Measurements from ENCODE around the gene MARCHF3. TPM values are rescaled to one million over a fixed set of nuclear protein-coding genes. Genes with fewer than 3 reads are reported as not detected.

MARCHF3 gene
- total RNA-seq, 1 experiment from 2014 or later: 0.61 TPM

DNA sequence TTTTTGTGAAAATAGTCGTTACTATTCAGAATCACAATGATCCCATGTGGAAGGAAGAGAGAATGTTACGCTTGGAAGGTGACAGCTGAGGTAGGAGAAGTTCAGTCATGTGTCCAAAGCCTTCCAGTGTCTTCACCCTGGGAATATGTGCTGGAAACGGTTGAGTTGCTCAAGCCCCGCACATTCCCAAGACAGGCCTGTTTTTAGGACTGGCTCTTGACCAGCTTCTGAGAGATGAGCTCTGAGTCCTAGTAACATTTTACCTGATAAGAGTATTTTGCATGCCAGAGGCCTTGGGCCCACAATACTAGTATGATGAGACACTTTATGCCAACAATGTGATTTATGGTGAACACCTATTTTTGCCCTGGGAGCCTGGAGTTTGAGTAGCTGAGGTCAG, 151.7 kb downstream of the MARCHF3 start:
- Mint-ChIP-seq H3K9me3 (ENCODE audit: unreplicated experiment) (no peaks in the 10 kb centered on the region), H3K4me1 (ENCODE audit: low read depth, unreplicated experiment) (no peaks in the 10 kb centered on the region), H3K27me3 (ENCODE audit: insufficient read depth, unreplicated experiment) (no peaks in the 10 kb centered on the region), H3K27ac (ENCODE audit: unreplicated experiment) (no peak overlapping the region), H3K36me3 (ENCODE audit: insufficient read depth, unreplicated experiment) (no peaks in the 10 kb centered on the region), H3K4me3 (ENCODE audit: unreplicated experiment) (no peak overlapping the region)
- no peak for DNase-seq
- no peak overlapping the region for H3K4me3 ChIP-seq (ENCODE audit: low read depth, low read length)
- no peaks in the 10 kb centered on the region for H3K36me3 ChIP-seq (ENCODE audit: control insufficient read depth, insufficient read depth, low read length)
- TF ChIP-seq, protein P1, sequence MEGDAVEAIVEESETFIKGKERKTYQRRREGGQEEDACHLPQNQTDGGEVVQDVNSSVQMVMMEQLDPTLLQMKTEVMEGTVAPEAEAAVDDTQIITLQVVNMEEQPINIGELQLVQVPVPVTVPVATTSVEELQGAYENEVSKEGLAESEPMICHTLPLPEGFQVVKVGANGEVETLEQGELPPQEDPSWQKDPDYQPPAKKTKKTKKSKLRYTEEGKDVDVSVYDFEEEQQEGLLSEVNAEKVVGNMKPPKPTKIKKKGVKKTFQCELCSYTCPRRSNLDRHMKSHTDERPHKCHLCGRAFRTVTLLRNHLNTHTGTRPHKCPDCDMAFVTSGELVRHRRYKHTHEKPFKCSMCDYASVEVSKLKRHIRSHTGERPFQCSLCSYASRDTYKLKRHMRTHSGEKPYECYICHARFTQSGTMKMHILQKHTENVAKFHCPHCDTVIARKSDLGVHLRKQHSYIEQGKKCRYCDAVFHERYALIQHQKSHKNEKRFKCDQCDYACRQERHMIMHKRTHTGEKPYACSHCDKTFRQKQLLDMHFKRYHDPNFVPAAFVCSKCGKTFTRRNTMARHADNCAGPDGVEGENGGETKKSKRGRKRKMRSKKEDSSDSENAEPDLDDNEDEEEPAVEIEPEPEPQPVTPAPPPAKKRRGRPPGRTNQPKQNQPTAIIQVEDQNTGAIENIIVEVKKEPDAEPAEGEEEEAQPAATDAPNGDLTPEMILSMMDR (IDR thresholded peaks at IDR 0.05; ENCODE audit: insufficient read depth in 1 of 2, low read depth in 1 of 2, low read length in 1 of 2, severe bottlenecking in 1 of 2, unreplicated experiment in 1 of 2): no peak
- no peaks in the 10 kb centered on the region for H3K4me1 ChIP-seq
- H3K9me3 ChIP-seq: no peaks in the 10 kb centered on the region
- ChIA-PET POLR2A (no interaction called here), CTCF (no interaction called here)
- H3K27me3 ChIP-seq (replicated peaks; ENCODE audit: control insufficient read depth, insufficient read depth, low read length): no peaks in the 10 kb centered on the region
- BruUV-seq (replicated peaks): no TSS peak
- intact Hi-C loops (cut with micrococcal nuclease; ENCODE audit: unreplicated experiment): no loop called here

DNA sequence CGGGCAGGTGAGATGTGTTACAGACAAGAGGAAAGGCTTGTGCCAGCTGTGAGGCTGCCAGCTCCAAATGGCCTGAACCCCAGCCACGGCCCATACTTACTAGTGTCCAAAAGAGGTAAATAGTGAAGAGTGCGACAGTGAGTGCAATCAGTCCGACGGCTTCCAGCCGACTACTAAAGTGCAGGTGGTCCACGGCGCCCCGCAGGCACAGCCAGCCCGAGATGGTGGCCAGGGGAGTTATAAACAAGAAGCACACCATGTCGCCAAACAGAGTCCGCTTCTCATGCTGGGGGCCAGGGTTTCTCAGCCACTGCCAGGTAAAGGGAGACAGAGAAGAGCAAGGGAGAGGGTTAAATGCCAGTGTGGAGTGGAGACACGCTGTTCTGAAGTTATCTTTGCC, 152.3 kb downstream of the MARCHF3 start:
- intact Hi-C loops (cut with micrococcal nuclease; ENCODE audit: unreplicated experiment): no loop called here
- Mint-ChIP-seq H3K36me3 (ENCODE audit: insufficient read depth, unreplicated experiment) (no peaks in the 10 kb centered on the region), H3K4me3 (ENCODE audit: unreplicated experiment) (no peak overlapping the region), H3K9me3 (ENCODE audit: unreplicated experiment) (no peaks in the 10 kb centered on the region), H3K27ac (ENCODE audit: unreplicated experiment) (no peak overlapping the region), H3K27me3 (ENCODE audit: insufficient read depth, unreplicated experiment) (no peaks in the 10 kb centered on the region), H3K4me1 (ENCODE audit: low read depth, unreplicated experiment) (no peaks in the 10 kb centered on the region)
- H3K4me1 ChIP-seq: no peaks in the 10 kb centered on the region
- no peaks in the 10 kb centered on the region for H3K36me3 ChIP-seq (ENCODE audit: control insufficient read depth, insufficient read depth, low read length)
- TF ChIP-seq, protein P1 (IDR thresholded peaks at IDR 0.05; ENCODE audit: insufficient read depth in 1 of 2, low read depth in 1 of 2, low read length in 1 of 2, severe bottlenecking in 1 of 2, unreplicated experiment in 1 of 2): no peak
- H3K9me3 ChIP-seq: no peaks in the 10 kb centered on the region
- H3K27me3 ChIP-seq (replicated peaks; ENCODE audit: control insufficient read depth, insufficient read depth, low read length): no peaks in the 10 kb centered on the region
- POLR2A ChIA-PET: no interaction called here
- no TSS peak for BruUV-seq (replicated peaks)
- CTCF ChIA-PET: no interaction called here
- H3K4me3 ChIP-seq (ENCODE audit: low read depth, low read length): no peak overlapping the region
- DNase-seq: no peak

DNA sequence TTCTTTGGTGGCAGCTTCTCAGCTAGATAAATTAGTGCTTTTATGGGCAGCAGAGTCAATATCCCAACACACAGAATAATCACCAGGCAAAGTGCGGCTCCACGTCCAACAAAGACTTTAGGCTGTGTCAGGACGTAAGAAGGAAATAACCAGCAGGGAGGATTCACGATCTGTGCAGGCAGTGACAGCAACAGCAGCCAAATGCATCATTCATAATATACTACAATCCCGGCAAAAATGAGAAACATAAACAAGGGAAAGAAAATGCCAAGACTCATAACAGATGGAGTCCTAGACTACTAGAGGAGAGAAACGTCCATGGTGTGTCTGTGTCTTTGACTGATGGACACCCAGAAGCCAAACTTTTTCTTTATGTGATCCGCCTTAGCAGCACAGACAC, 152.8 kb downstream of the MARCHF3 start:
- ChIA-PET POLR2A (no interaction called here), CTCF (no interaction called here)
- H3K9me3 Mint-ChIP-seq (ENCODE audit: unreplicated experiment): no peaks in the 10 kb centered on the region
- H3K27me3 Mint-ChIP-seq (ENCODE audit: insufficient read depth, unreplicated experiment): no peaks in the 10 kb centered on the region
- Histone ChIP-seq H3K27me3 (replicated peaks; ENCODE audit: control insufficient read depth, insufficient read depth, low read length) (no peaks in the 10 kb centered on the region), H3K36me3 (ENCODE audit: control insufficient read depth, insufficient read depth, low read length) (no peaks in the 10 kb centered on the region), H3K9me3 (no peaks in the 10 kb centered on the region), H3K4me3 (ENCODE audit: low read depth, low read length) (no peak overlapping the region), H3K4me1 (no peaks in the 10 kb centered on the region)
- no peak for DNase-seq
- H3K4me1 Mint-ChIP-seq (ENCODE audit: low read depth, unreplicated experiment): no peaks in the 10 kb centered on the region
- H3K4me3 Mint-ChIP-seq (ENCODE audit: unreplicated experiment): no peak overlapping the region
- H3K27ac Mint-ChIP-seq (ENCODE audit: unreplicated experiment): no peak overlapping the region
- TF ChIP-seq, protein P1 (IDR thresholded peaks at IDR 0.05; ENCODE audit: insufficient read depth in 1 of 2, low read depth in 1 of 2, low read length in 1 of 2, severe bottlenecking in 1 of 2, unreplicated experiment in 1 of 2): no peak
- no TSS peak for BruUV-seq (replicated peaks)
- H3K36me3 Mint-ChIP-seq (ENCODE audit: insufficient read depth, unreplicated experiment): no peaks in the 10 kb centered on the region
- intact Hi-C loops (cut with micrococcal nuclease; ENCODE audit: unreplicated experiment): no loop called here
